ENCODE measurements around the gene MTMR3.

DNA sequence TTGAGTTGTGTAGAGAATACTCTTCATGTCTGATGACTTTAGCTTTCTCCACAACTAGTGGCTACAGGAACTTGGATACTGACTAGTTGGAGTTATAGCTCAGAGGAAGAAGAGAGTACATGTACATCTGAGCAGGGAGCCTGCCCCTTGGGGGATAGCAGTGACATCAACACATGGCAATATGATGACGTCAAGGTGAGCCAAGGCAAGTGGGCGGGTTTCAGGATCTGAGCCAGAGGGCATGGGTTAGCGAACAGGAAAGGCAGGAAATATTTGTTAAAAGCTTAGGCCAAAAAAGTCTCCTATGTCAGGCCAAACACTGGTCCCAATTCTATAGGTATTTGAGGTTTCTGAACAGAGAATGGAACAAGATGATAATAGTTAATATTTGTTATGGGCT, 155.2 kb downstream of the MTMR3 start:
- TF ChIP-seq, protein P1, sequence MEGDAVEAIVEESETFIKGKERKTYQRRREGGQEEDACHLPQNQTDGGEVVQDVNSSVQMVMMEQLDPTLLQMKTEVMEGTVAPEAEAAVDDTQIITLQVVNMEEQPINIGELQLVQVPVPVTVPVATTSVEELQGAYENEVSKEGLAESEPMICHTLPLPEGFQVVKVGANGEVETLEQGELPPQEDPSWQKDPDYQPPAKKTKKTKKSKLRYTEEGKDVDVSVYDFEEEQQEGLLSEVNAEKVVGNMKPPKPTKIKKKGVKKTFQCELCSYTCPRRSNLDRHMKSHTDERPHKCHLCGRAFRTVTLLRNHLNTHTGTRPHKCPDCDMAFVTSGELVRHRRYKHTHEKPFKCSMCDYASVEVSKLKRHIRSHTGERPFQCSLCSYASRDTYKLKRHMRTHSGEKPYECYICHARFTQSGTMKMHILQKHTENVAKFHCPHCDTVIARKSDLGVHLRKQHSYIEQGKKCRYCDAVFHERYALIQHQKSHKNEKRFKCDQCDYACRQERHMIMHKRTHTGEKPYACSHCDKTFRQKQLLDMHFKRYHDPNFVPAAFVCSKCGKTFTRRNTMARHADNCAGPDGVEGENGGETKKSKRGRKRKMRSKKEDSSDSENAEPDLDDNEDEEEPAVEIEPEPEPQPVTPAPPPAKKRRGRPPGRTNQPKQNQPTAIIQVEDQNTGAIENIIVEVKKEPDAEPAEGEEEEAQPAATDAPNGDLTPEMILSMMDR (IDR thresholded peaks at IDR 0.05; ENCODE audit: borderline replicate concordance, extremely low read depth, low read length, poor library complexity, severe bottlenecking), result no peak
- no peak for TF ChIP-seq EZH2 (IDR thresholded peaks at IDR 0.05; ENCODE audit: borderline replicate concordance, low read depth, low read length, severe bottlenecking)
